HG03354 (cell line): ENCODE measurements around the gene NT5C1B.

Experiments used
- ATAC-seq: cut with Tn5 transposase; IDR thresholded peaks from one replicate; pipeline ENCODE4 v1.9.1; 2021; ENCODE audit warnings: mild to moderate bottlenecking; ENCODE audit not compliant: unreplicated experiment, poor library complexity, severe bottlenecking

The NT5C1B gene

DNA sequence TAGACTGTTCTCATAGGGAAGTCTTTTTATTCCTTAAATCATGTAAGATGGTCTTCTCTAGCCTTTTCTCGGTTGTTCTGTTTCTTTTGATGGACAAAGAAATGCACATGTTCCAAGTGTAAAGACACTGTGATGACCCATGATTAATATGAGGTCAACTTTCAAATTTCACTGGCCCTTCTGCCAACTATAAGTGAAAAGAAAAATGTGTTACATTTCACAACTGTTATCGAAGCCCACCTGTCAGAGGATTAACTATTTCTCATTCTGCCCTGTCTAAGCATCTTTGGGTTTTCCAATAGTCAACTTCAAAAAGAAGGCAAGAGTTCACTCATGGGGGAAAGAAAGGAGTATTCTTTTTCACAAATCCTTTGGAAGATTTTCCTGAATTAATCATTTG, 32.2 kb downstream of the NT5C1B start:
- no peak for ATAC-seq

DNA sequence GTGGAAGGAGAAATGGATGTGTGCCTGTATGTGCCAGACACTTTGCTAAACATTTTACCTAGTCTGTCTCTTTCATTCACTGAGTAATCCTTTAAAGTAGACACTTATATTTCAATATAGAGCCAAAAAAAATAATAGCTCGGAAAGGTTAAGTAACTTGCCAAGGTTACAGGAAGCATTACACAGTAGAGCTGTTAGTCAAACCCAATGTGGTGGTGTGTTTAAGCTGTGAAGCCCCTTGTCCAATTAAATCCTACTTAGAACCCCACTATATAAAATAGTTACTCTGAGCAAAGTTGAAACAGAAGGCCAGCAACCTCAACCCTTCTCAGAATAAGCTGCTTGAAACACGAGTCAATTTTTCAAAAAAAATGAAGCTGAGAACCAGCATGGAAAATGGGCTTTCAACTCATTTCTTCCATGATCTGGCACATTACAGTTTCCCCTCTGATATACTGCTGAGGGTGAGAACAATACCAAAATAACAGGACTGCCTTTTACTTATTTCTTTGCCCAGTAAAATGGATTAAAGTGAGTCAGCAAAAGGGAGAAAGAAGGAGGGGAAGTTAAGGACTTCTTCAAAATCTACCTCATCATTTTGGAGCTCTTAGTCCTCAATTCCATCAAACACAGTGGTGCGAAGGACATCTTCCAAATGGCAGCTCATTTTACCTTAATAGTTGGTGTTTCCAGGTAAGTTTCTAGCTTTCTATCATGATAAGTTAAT, 36.9 kb downstream of the NT5C1B start:
- ATAC-seq = no peak

DNA sequence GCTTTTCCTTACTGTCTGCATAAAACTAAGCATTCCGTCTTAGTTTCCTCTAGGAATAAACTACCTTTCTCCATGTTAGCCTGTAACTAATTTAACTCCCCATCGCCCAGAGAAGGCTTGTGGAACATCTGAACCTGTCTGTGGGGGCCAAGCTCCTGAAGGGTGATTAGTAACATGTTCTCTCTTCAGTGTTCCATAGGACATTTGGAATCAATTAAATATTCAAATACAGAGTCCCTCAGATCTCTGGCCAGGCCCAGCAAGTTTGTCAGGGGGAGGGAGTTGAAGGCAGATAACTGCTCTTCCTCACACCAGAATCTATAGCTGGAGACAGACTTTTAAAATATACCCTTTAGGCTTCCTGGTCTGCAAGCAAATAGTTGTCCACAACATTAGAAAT, 37.7 kb downstream of the NT5C1B start:
- ATAC-seq = no peak

DNA sequence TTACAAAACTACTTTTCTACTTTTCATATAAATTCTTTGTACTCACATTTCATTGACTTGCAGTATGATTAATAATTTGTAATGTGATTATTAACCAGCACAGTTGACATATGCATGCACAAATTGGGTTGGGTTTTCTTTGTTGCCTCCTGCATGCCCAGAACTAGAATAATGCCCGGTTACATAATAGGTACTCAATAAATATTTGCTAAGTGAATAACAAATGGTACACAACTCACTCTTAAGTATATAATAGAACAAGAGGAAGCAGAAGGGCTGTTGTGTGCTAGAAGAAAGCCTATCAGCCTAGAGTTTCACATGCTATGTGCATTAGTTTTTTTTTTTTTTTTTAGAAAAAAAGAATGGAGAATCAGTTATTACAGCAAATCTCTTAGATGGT, 38.2 kb downstream of the NT5C1B start:
- ATAC-seq = no peak

DNA sequence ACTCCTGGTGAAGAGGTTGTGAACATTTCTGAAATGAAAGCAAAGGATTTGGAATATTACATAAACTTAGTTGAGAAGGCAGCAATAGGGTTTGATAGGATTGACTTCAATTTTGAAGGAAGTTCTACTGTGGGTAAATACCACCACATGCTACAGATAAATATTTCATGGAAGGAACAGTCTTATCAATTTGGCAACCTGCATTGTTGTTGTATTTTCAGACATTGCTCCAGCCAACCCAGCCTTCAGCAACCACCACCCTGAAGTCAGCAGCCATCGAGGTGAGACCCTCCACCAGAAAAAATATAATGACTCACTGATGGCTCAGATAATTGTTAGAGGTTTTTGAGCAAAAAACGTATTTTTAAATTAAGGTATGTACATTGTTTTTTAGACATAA, 38.9 kb downstream of the NT5C1B start:
- no peak for ATAC-seq

DNA sequence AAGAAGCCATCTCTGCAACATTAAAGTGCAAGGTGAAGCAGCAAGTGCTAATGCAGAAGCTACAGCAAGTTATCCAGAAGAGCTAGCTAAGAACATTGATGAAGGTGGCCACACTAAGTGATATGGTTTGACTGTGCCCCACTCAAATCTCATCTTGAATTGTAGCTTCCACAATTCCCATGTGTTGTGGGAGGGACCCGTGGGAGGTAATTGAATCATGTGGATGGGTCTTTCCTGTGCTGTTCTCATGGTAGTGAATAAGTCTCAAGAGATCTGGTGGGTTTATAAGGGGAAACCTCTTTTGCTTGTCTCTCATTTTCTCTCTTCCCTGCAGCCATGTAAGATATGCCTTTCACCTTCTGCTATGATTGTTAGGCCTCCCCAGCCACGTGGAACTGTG, 40.3 kb downstream of the NT5C1B start:
- ATAC-seq = no peak

DNA sequence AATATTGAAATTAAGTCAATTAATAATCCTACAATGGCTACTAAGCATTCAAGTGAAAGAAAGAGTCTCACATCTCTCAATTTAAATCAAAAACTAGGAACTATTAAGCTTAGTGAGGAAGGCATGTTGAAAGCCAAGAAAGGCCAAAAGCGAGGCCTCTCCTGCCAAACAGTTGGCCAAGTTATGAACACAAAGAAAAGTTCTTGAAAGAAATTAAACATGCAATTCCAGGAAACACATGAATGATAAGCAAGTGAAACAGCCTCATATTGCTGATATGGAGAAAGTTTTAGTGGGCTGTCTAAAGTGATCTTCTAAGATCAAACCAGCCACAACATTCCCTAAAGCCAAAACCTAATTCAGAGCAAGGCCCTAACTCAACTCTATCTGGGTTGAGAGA, 40.7 kb downstream of the NT5C1B start:
- ATAC-seq = no peak

DNA sequence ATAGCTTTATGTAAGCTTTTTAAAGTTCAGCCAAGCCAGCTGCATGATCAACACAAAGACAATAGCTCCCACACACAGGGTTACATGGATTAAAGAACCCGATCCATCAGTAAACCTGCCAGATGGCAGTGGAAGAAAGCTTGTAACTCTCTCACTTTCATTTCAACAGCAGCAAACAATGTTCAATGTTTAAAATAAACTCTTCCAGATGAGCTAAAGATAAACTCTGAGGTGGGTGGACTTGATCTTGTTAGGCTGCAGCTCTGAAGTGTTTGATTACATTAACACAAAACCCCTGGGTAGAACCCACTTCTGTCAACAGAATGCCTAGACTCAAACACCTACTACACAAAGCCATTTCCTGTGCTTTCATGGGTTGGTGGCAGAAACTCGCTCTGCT, 42.8 kb downstream of the NT5C1B start:
- ATAC-seq = peak; percentile 77

DNA sequence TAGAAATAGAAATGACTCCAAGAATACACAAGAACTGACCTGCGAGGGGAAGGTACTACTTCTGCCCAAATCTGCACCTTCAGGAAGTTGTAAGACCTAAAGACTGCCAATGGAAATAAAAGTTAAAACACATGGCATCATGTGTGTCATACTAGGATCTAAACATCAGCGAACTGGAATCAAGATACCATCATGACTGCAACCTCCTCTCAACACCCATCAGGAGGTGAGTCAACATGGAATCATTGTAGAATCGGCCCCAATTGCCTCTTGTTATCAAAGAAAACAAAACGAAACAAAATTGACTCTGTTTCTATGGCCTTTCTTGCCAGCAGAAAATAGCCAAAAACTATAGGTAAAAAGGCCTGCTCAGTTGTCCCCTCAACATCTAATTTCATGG, 44.0 kb downstream of the NT5C1B start:
- ATAC-seq = no peak

DNA sequence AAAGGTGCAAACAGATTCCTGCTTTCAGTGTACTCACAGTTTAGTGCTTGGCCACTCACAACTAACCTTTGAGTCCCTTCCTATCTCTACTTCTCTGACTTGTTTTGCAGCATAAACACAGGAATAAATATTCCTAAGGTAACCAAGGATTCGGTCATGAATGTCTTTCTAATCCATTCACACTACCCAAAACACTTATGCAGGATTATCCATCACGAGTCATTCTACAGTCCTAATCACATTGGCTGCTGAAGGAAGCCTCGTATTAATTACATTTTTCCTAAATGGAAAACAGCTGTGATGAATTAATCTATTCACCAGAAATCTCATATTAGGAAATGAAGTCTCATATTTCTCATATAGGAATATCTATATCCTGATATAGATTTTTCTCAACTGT, 45.2 kb downstream of the NT5C1B start:
- no peak for ATAC-seq

DNA sequence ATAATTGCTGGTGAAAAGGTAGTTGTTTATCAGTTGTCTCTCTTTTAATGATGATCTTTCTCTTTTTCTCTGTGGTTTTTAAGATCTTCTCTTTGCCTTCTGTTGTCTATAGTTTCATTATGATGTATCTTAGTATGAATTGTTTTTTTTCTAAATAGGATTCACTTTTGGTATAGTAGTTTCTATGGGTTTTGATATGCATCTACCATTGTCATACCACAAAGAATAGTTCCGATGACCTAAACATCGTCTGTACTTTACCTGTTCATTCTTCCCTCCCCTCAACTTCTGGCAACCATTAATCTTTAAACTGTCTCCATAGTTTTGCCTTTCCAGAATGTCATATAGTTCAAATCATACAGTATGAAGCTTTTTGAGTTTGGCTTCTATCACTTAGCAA, 48.5 kb downstream of the NT5C1B start:
- ATAC-seq = peak; percentile 73

DNA sequence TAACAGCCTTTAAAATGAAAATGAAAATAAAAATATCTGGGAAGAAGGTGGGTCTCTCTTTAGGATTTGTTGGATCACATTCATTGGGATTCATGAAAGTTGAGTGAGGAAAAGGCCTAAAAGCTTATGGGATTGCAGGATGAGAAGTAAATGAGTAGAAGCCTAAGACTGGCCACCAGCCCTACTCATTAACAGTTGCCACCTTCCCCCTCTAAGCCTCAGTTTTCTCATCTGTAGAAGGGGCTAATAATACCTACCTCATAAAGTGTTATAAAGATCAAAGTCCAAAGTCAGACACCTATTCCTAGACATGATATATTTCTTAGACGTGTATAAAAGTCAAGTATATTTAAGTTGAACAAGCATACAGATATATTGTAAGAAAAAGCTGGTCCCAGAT, 52.7 kb downstream of the NT5C1B start:
- no peak for ATAC-seq

DNA sequence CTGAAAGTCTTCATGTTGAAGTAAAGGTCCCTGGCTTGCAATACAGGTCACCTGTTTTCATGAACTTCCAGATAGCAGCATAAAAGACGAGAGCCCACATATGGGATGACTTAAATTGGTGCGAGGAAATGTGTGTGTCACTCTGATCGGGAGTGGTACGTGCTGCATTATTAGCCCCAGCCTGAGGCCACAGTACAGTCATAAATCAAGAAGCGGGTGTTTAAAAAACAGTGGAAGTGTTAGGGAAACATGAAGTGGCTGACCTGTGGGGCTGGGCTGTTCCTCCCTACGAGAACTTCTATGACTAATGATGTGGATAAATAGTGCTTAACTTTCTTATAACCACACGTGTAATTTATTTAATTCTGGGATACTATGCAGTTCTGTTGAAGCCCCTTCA, 53.3 kb downstream of the NT5C1B start:
- no peak for ATAC-seq

DNA sequence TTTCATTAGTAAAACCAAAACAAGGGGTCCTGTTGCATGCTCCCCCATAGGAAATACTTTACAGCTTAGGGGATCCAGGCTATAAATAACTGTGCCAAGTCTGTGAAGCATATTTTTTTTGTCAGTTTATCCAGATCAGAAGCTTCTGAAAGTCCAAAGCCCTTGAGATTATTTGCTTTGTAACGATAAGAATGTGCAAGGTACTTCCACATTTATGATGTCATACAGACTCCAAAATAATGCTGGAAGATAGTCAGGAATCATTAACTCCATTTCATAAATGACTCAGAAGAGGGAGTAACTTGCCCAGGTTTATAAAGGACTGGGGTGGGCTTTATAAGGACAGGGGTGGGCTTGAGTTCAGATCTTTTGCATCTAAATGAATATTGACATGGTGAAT, 58.2 kb downstream of the NT5C1B start:
- ATAC-seq = no peak

DNA sequence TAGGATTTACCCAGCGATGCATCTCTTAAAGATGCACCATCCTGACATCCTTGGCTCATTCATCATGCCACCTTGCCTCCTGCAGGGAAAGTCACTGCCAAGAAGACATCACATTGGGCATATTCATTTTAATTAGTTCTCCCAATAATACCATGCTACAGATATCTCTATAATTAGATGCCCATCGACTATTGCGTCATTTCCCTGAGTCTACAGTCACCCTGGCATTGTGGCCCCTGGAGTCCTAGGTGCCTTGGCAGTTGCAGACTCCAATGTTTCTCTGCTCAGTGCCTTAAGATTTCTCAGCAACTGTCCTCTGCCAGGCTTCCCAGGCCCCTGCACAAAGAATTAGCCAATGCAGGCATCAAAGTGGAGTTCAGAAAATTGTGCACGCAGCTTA, 61.5 kb downstream of the NT5C1B start:
- no peak for ATAC-seq

DNA sequence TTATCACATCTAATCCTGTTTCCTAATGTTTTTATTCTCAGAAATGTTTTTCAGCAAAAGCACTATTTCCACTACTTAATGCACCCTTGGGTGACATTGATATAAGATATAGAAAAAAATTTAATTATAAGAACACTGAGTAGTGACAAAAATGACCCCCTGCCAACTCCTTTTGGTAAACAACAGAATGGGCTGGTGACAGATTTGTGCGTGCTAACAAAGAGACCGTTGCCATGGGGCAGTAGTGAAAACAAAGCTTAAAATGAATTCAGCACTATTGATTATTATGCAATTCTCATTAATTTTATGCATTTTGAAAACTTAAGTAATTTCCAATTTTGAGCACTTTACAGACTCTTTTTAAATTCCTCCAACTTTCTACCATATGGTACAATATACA, 62.0 kb downstream of the NT5C1B start:
- no peak for ATAC-seq

DNA sequence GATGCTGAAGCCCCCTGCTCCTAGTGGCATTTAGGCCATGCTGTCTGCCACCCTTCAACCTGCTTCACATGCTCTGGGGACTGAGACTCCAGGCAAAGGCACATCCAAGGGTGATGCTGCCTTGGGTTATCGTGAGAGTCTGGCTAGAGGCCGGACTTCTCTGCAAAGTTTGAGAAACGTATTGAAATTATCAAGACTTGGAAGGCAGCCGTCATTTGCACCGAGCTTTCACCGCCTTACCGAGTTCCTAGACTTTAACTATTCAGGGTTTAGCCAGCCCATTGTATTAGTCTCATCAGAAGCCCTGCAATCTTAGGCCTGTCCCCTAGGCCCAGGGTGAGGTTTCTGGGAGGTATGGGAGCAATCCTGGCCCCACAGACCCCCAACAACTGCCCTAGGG, 62.9 kb downstream of the NT5C1B start:
- ATAC-seq = no peak

DNA sequence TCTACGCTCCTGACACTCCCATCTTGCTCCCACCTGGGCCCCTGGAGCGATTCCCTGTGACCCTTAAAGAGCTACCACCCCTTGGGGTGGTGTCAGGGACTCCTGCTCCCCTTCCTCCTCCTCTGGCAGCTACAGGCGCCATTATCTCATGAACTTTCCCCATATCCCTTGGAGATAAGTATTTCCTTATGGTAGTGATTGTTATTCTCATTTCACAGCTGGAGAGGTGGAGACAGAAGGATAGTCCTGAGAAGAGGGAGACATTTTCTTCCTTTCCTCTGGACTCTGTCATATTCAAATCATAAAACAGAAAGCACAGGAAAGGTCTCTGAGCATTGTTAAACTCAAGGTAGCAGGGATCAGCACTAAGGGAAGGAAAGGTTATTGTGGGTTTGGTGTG, 63.5 kb downstream of the NT5C1B start:
- ATAC-seq = no peak

DNA sequence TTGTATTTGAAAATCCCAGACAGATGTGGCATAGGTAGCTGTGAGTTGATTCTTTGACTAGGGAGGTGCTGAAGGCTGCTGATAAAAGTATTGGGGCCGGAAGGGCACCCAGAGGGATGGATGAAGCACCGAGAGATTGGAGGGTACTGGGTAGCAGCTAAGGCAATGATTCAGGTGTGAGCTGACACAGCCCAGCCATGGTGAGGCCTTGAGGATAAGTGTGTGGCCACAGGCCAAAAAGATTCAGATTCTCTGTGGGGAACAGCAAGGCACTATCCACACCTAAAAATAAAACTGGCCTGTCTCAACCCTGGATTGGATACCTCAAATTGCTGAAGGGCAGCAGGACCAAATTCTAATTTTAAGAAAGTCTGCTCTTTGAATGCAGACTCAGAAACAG, 64.1 kb downstream of the NT5C1B start:
- no peak for ATAC-seq

DNA sequence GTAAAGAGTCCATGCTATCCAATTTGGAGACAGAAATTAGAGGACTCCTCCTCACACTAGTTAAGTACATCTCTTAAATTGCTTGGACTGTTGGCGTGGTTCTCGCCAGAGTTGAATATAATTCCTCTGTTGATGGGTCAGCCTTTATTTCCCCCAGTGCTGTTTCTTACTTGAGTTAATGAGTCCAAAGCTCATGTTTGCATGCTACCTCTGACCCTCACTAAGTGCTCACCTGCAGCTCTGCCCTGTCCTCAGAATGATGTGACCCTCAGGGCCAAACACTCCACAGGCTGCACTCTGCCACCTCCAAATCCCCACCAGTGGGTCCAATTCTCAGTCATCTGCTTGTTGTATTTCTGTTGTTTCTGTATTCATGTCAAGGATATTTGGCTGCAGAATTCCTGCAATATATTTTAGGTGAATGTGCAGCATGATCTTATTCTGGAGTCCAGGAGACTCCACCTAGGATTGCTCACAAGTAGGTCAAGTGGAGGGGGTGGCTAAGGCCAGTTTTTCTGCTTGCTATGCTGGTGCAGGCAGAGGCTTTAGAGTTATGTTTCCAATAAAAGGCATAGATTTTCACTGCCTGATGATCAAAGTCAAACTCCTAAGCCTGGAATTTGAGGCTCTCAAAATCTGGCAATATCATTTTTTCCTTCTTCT, 66.8 kb downstream of the NT5C1B start:
- no peak for ATAC-seq

DNA sequence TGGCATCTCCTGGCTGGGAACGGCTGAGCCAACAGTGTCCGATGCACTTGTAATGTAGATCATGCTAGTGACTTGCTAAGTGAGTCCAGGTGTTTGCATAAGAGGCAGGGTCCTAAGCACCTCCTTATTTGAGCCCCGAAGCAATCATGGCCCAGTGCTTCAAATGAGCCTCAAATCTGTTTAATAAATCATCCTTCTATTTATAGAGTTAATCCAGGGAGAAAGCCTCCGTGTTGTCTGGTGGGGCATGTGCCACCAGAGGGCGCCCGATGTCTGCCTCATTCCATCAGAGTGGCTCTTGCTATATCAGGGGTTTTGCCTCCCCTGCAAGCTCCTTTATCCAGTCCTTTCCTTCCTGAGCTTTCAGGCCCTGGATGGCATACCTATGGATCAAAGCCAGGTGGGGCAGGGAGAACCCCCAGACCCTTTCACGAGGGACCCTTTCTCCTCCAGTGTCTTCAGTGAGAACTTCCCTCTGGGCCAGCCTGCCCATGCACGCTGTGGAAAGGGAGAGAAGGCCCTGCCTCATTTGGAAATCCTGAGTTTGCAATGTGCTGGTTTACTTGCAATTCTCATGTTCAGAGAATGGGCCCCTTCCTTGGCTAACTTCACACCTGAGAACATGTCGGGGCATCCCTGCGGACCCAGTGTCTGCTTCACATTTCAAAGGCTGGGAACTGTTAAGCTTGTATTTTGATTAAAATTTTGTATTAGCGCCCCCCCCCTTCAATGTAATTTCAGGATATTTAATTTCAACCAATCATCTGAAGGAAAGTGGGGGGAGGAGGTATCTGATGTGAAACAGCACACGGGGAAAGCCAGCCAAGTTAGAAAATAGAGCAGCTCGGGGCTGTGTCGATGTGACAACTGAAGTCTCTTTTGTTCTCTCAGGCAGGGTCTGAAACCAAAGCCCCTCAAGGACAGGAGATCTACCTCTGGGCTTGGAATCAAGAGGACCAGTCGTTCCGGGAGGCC, 68.6 kb downstream of the NT5C1B start:
- peak; percentile 83 for ATAC-seq
